ENCODE measurements around the gene PDXDC1.
"Not testable (repeated sequence)": the region's sequence is repeated elsewhere in the genome, so short reads cannot be mapped to it uniquely, and the experiment has no call there.

Gene PDXDC1

GRCh38 chr16:15159671-15160070, 184.8 kb downstream of the PDXDC1 start:
- not testable (repeated sequence) for DNase-seq (ENCODE audit: low read depth in 2 of 2)

DNA sequence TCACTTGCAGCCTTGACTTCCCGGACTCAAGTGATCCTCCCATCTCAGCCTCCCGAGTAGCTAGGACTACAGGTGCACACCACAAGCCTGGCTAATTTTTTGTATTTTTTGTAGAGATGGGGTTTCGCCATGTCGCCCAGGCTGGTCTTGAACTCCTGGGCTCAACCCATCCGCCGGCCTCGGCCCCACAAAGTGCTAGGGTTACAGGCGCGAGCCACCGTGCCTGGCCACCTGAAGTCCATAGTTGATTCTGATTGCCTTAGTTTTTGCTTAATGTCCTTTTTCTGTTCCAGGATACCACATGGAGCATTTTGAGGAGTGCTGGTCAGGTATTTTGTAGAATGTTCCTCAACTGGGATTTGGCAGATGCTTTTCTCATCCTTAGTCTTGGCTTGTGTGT, 185.7 kb downstream of the PDXDC1 start:
- DNase-seq (ENCODE audit: low read depth in 2 of 2): not testable (repeated sequence)

- DNase-seq (ENCODE audit: low read depth in 2 of 2): not testable (repeated sequence)
Observed at GRCh38 chr16:15163055-15163454, 188.2 kb downstream of the PDXDC1 start.

- DNase-seq (ENCODE audit: low read depth in 2 of 2): not testable (repeated sequence)
Observed at GRCh38 chr16:15166177-15166576, 191.4 kb downstream of the PDXDC1 start.

DNA sequence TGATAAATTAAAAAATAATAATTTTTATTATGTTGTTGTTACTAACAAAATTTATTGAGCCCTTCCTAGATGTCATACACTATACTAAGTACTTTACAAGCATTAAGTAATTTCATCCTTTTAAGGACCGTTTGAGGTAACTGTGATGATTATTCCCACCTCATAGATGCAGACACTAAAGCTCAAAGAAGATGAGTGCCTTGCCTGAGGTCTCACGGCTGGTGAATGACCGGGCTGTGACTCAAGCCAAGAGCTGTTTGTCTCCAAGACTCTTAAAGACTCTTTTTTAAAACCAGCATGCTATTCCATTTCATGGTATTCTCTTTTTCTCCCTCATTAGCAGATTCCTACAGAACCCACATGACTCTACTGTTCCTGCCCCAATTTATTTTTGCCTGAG, 193.5 kb downstream of the PDXDC1 start:
- DNase-seq (ENCODE audit: low read depth in 2 of 2): not testable (repeated sequence)

- not testable (repeated sequence) for DNase-seq (ENCODE audit: low read depth in 2 of 2)
Observed at GRCh38 chr16:15168953-15169652, 194.3 kb downstream of the PDXDC1 start.

GRCh38 chr16:15179909-15180308, 205.1 kb downstream of the PDXDC1 start:
- DNase-seq (ENCODE audit: low read depth in 2 of 2): not testable (repeated sequence)

GRCh38 chr16:15180946-15181345, 206.1 kb downstream of the PDXDC1 start:
- not testable (repeated sequence) for DNase-seq (ENCODE audit: low read depth in 2 of 2)

GRCh38 chr16:15184000-15184399, 209.2 kb downstream of the PDXDC1 start:
- DNase-seq (ENCODE audit: low read depth in 2 of 2): not testable (repeated sequence)

Data from stimulated activated CD4-positive, alpha-beta T cell treated with anti-CD3 and anti-CD28 coated beads, Interleukin-4, amount 100 ng/mL, for 48 hours (primary cell).